NOMO-1 (cell line): ENCODE results near the gene GSG1.
"Not testable (repeated sequence)": the region's sequence is repeated elsewhere in the genome, so short reads cannot be mapped to it uniquely, and the experiment has no call there.

Experiments used
- DNase-seq, 2 experiments: peaks; one replicate each; lab custom pipeline; 2025; ENCODE audit not compliant: unreplicated experiment in 2 of 2; lab: John Stamatoyannopoulos, UW

Gene GSG1

GRCh38 chr12:13066014-13066413, 37.5 kb downstream of the GSG1 start:
- DNase-seq = no peak

GRCh38 chr12:13062669-13063068, 40.8 kb downstream of the GSG1 start:
- DNase-seq = no peak

DNA sequence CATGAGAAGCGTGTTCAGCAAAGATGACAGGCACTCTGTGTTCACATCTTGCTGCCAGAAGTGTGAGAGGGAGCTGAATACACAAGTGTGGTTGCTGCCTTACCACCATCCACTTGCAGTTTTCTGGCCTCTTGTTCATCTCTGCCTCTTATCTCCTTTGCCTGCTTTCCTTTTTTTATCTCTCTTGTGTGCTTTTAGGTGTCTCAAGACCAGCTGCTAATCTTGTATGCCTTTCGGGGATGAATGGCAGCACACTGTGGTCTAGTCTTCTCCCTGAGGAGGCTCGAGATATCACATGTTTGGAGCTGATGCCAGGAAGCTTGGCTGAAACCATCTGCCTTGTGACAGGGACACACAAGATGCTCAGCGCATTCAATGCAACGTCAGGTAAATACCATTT, 42.1 kb downstream of the GSG1 start:
- DNase-seq = no peak

DNA sequence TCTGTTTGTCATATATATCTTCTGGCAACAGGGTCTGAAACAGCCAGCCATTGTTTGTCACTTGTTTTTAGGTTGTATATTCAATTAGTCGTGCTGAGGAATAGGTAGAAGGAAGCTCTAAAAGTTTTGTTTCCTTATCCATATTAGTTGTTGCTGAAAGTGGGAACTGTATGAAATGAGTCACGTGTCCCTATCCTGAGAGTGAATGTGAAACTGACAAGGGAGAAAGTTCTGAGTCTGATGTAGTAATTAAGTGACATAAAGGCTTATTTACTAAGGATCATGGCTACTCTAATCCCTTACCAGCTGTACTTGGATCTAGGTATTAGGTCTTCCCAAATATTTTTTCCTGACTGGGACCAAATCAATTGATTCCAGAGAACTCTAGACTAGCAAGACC, 42.9 kb downstream of the GSG1 start:
- no peak for DNase-seq

GRCh38 chr12:13053617-13054016, 49.9 kb downstream of the GSG1 start:
- not testable (repeated sequence) for DNase-seq

DNA sequence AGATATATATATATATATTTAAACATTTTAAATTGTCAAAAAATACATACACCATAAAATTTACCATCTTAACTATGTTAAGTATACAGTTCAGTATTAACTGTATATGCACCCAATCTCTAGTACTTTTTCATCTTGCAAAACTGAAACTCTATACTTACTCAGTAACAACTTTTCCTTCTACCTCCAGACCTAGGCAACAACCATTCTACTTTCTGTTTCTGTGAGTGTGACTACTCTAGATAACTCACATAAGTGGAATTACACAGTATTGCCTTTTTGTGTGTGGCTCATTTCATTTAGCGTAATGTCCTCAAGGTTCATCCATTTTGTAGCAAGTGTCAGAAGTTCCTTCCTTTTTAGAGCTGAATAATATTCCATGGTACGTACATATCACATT, 51.0 kb downstream of the GSG1 start:
- no peak for DNase-seq

- no peak for DNase-seq
These were observed 53.7 kb downstream of the GSG1 start for GRCh38 chr12:13049816-13050215.

DNA sequence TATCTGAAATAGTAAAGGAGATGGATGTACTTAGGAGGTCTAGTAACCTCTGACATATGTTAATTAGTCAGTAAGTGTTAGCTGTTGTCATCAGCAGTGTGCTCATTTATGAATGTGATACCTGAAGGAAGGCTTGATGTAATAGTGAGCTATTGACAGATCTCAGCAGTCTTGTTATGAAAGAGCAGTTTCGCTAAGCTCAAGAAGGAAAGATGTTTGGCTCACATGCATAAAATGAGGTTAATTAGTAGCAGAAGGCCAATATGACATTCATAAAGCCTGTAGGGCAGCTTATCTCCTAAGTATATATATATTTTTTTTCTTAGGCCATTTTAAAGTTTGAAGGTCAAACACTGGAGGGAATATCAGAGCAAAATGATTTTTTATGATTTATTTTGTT, 56.5 kb downstream of the GSG1 start:
- DNase-seq = no peak

- no peak for DNase-seq
These were observed 57.7 kb downstream of the GSG1 start for GRCh38 chr12:13045816-13046215.

GRCh38 chr12:13044906-13045299, 58.6 kb downstream of the GSG1 start:
- DNase-seq = no peak

DNA sequence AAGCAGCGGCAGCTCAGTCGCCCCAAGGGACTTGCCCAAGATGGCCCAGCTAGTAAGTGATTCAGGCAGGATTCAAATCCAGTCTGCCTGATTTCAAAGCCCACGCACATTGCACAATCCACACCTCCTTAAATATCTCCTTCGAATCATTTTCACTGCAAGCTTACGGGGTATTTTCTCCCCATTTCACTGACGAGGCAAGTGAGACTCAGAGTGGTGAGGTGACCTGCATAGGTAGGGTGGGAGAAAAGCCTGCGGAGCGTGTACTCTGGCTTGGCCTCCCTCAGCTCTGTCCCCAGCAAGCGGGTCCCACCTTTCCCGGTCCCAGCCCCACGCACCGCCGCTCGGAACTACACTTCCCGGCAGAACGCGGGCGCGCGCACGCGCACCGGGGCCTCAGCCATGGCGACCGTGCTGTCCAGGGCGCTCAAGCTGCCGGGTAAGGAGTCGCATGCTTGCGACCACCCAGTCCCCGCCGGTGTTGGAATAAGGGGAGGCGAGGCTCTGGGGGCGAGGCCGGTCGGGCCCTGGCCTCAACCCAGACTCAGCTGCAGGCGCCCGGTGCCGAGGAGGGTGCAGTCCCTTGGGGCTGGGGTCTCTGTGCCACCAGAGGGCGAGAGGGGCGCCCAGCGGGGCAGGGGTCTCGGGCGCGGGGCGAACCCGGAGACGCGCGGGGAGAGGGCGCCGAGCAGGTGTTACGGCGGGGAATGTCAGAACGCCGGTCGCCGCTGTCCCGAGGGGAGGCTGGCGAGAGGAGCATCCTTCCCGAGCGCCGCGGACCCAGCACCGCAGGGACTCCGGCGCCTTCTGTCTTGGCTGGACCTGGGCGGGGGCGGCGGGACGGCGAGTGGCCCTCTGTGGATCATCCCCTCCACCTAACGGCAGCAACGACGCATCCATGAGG, 59.2 kb downstream of the GSG1 start, which contains the start of gene FAM234B:
Gene FAM234B, plus strand, starts transcription at position 380 of the 904 bp plus-strand sequence. Its CDS starts 23 bp downstream, at position 403.
- peak; percentile 44 to 47 for DNase-seq

- DNase-seq = no peak
These were observed 60.7 kb downstream of the GSG1 start for GRCh38 chr12:13042666-13043230.

DNA sequence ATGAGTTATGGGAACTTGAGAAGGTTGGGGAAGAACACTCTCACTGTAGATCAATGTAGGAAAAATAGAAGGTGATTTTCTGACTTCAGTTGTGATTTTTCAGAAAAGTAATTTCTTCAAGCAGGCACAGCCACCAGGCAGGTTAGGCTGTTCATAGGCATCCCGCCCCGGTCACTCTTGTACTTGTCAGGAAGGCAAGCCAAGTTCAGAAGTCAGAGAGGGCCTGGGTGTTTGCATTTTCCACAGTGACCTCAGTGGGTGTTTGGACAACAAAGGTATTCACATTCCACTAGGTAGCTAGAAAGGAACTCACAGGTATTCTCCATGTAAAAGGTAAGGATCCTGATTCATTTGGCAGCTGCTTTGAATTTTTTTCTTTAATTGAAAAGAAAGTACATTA, 62.2 kb downstream of the GSG1 start:
- DNase-seq = no peak

DNA sequence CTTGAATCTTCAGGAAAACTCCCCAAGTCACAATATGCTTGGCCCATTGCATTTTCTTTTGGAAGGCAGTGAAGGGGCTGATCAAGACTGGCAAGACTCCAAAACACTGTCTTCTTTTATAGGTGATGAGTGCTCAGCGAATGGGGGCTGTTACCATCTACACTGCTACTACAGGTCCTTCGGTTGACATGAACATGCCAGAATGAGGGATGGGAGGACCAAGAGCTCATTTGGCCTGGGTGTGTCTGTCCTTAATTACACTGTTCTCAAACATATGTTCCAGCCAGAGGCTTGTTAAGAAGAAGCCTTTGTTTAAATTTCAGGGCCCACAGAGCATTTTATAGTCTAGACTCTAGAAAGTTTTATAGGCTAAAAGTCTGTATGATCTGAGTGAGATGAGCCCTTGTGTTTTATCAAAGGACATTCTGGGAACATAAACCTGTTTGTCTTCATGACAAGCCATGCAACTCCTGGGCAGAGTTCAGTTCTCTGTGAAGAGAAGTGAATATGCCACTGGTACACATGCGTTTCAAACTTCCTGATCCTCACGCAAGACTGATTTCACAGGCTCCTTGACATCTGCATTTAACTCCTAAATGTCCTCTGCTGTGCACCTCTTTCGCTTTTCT, 64.0 kb downstream of the GSG1 start:
- no peak for DNase-seq

DNA sequence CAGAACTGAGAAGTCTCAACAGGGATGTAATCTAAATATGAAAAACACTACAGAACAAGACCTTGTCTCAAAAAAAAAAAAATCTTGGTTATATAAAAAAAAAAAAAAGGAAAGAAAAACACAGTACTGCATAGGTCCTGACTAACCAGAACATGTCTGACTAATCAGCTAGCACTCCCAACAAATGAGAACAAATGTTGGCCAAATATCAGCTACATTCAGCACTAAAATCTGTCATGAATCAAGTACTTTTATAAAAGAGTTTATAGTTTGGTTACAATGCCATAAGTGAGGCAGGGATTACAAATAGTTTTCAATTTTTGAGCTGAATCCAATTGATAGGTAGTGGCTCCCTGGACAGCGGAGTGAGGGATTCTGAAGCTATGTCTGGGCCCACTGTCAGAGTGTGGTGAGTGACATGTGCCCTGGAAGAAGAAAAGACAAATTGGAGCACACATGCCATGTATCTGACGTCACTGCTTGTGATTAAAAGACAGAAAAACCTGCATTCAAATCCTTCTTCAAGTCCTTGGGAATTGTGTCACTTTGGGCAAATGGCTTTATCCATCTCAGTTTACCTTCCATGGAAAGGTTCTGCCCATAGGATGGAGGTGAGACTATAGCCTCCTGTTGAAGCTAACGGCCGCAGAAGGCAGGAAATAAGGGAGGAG, 64.8 kb downstream of the GSG1 start:
- DNase-seq = no peak

DNA sequence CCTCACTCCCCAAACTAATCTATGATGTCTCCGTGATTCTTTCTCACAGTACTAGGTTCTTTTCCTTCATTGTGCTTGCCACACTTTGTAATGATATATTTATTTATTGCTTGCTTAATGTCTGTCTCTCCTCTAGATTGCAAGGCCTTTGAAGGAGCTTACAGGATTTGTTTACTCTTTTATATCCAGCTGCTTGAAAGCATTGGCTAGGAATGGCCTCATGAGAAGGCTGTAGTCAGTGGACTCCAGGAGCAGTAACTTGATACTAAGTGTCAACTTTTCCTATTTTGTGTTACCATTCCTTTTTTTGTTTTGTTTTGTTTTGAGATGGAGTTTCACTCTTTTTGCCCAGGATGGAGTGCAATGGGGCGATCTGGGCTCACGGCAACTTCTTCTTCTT, 66.6 kb downstream of the GSG1 start:
- no peak for DNase-seq

DNA sequence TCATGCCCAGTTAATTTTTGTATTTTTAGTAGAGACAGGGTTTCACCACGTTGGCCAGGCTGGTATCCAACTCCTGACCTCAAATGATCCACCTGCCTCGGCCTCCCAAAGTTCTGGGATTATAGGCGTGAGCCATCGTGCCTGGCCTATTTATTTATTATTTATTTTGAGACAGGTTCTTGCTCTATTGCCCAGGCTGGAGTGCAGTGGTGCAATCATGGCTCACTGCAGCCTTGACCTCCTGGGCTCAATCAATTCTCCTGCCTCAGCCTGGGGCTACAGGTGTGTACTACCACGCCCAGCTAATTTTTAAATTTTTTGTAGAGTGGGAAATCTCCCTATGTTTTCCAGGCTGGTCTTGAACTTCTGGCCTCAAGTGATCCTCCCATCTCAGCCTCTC, 68.1 kb downstream of the GSG1 start:
- DNase-seq = not testable (repeated sequence)
